HG02678 (cell line): ENCODE results near the gene KTN1.

Experiments
- ATAC-seq: cut with Tn5 transposase; IDR thresholded peaks from one replicate; pipeline ENCODE4 v1.9.1; 2021; ENCODE audit warnings: mild to moderate bottlenecking, moderate library complexity; ENCODE audit not compliant: unreplicated experiment

Gene KTN1

GRCh38 chr14:55609681-55610080 lies 29.7 kb downstream of the KTN1 start:
- ATAC-seq: no peak

- no peak for ATAC-seq
Measured at GRCh38 chr14:55610713-55611370, 30.8 kb downstream of the KTN1 start.

- ATAC-seq: no peak
Measured at GRCh38 chr14:55611859-55612258, 31.9 kb downstream of the KTN1 start.

- no peak for ATAC-seq
Measured at GRCh38 chr14:55614304-55614703, 34.3 kb downstream of the KTN1 start.

GRCh38 chr14:55620277-55620676 lies 40.3 kb downstream of the KTN1 start:
- ATAC-seq: no peak

GRCh38 chr14:55620981-55621380 lies 41.0 kb downstream of the KTN1 start:
- ATAC-seq: no peak

- no peak for ATAC-seq
Measured at GRCh38 chr14:55621391-55621790, 41.4 kb downstream of the KTN1 start.

GRCh38 chr14:55624913-55625312 lies 44.9 kb downstream of the KTN1 start:
- ATAC-seq: no peak

GRCh38 chr14:55625481-55625880 lies 45.5 kb downstream of the KTN1 start:
- no peak for ATAC-seq

- no peak for ATAC-seq
Measured at GRCh38 chr14:55626131-55626530, 46.1 kb downstream of the KTN1 start.

GRCh38 chr14:55628426-55628825 lies 48.4 kb downstream of the KTN1 start:
- no peak for ATAC-seq

- ATAC-seq: no peak
Measured at GRCh38 chr14:55638665-55639064, 58.7 kb downstream of the KTN1 start.

GRCh38 chr14:55641290-55641689 lies 61.3 kb downstream of the KTN1 start:
- no peak for ATAC-seq

- ATAC-seq: no peak
Measured at GRCh38 chr14:55641954-55642353, 61.9 kb downstream of the KTN1 start.

- no peak for ATAC-seq
Measured at GRCh38 chr14:55645145-55645544, 65.1 kb downstream of the KTN1 start.

- ATAC-seq: no peak
Measured at GRCh38 chr14:55645845-55646832, 66.1 kb downstream of the KTN1 start.

- no peak for ATAC-seq
Measured at GRCh38 chr14:55650992-55651391, 71.0 kb downstream of the KTN1 start.

- ATAC-seq: no peak
Measured at GRCh38 chr14:55654243-55654642, 74.2 kb downstream of the KTN1 start.

- no peak for ATAC-seq
Measured at GRCh38 chr14:55661029-55661428, 81.0 kb downstream of the KTN1 start.

- no peak for ATAC-seq
Measured at GRCh38 chr14:55662752-55663151, 82.7 kb downstream of the KTN1 start.

GRCh38 chr14:55665067-55665675 lies 85.2 kb downstream of the KTN1 start:
- peak; percentile 41 for ATAC-seq

- ATAC-seq: no peak
Measured at GRCh38 chr14:55667801-55668200, 87.8 kb downstream of the KTN1 start.
